ENCODE results near the gene SLC22A13. TPM values are rescaled to one million over a fixed set of nuclear protein-coding genes. Genes with fewer than 3 reads are reported as not detected.
"Not testable (repeated sequence)": the region's sequence is repeated elsewhere in the genome, so short reads cannot be mapped to it uniquely, and the experiment has no call there.

The SLC22A13 gene
- total RNA-seq, 4 donors from 2014 or later: 0.16 to 1.3 (median 0.69) TPM

DNA sequence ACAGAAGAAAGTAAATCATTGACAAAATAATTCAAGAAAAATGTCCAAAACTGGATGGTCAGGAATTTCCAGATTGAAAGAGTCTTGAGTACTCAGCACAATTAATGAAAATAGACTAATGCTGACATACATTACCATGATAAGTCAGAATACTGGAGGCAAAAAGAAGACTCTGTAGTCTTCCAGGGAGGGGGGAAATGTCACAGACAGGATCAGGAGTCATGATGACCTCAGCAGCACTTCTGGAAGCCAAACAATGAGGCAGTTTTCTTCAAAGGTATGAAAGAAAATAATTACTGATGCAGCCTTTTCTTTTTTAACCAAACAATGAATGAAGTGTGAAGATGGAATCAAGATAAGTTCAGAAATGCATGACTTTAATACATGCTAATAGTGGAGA is 30.1 kb upstream of the SLC22A13 start:
- H3K4me3 ChIP-seq: no peak overlapping the region
- H3K9me3 ChIP-seq: peaks cover 0 to 18% (median 0%) of the 10 kb centered on the region in 3 donors
- H3K27me3 ChIP-seq: no peaks in the 10 kb centered on the region
- ATAC-seq: no peak
- TF ChIP-seq POLR2A (IDR thresholded peaks at IDR 0.05): no peak
- TF ChIP-seq, protein P1, sequence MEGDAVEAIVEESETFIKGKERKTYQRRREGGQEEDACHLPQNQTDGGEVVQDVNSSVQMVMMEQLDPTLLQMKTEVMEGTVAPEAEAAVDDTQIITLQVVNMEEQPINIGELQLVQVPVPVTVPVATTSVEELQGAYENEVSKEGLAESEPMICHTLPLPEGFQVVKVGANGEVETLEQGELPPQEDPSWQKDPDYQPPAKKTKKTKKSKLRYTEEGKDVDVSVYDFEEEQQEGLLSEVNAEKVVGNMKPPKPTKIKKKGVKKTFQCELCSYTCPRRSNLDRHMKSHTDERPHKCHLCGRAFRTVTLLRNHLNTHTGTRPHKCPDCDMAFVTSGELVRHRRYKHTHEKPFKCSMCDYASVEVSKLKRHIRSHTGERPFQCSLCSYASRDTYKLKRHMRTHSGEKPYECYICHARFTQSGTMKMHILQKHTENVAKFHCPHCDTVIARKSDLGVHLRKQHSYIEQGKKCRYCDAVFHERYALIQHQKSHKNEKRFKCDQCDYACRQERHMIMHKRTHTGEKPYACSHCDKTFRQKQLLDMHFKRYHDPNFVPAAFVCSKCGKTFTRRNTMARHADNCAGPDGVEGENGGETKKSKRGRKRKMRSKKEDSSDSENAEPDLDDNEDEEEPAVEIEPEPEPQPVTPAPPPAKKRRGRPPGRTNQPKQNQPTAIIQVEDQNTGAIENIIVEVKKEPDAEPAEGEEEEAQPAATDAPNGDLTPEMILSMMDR (IDR thresholded peaks at IDR 0.05): no peak
- TF ChIP-seq POLR2AphosphoS5 (IDR thresholded peaks at IDR 0.05): no peak
- TF ChIP-seq EP300 (IDR thresholded peaks at IDR 0.05): no peak
- peaks cover 0 to 76% of the 10 kb centered on the region in 2 donors for H3K36me3 ChIP-seq
- no peaks in the 10 kb centered on the region for H3K4me1 ChIP-seq
- no peak overlapping the region for H3K27ac ChIP-seq

DNA sequence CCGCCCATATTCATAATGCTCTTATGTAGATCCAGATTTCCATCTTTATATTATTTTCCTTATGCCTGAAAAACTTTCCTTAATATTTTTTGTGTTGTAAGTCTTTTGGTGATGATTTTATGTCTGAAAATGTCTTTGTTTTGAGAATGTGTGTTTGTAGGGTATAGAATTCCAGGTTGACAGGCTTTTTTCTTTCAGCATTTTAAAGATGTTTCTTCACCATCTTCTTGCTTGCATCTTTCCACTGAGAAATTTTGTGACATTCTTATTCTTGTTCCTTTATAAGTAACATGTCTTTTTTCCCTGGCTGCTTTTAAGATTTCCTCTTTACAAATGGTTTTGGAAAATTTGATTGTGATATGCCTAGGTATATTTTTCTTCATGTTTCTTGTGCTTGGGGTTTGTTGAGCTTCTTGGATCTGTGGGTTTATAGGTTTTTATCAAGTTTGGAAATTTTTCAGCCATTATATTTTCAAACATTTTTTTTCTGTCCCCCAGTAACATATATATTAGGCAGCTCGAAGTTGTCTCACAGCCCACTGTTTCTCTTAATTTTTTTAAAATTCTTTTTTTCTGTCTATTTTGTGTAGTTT is 27.1 kb upstream of the SLC22A13 start:
- Histone ChIP-seq H3K4me3 (no peak overlapping the region), H3K36me3 (peaks cover 0 to 65% of the 10 kb centered on the region in 2 donors), H3K4me1 (no peaks in the 10 kb centered on the region), H3K27me3 (no peaks in the 10 kb centered on the region), H3K9me3 (peaks cover 0 to 18% (median 0%) of the 10 kb centered on the region in 3 donors), H3K27ac (no peak overlapping the region)
- no peak for TF ChIP-seq POLR2AphosphoS5 (IDR thresholded peaks at IDR 0.05)
- WGBS, 2 donors (ENCODE audit: low coverage in 1 of 2): 100% methylated on average over 2 of the region's 2 CpGs
- ATAC-seq: no peak

DNA sequence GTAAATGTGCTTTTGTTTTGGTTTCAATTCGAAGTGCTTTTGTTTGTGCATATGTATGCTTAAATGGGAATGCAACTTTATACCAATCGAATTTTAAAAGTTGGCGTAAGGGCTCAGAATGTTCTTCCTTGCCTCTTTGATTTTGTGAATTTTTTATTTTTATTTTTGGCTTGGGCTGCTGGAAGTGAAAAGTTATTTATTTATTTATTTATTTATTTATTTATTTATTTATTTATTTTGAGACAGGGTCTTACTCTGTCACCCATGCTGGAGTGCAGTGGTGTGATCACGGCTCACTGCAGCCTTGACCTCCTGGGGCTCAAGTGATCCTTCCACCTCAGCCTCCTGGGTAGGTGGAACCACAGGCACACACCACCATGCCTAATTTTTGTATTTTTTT is 22.8 kb upstream of the SLC22A13 start:
- not testable (repeated sequence) for H3K27ac ChIP-seq, H3K9me3 ChIP-seq, H3K27me3 ChIP-seq, H3K4me3 ChIP-seq, ATAC-seq
- H3K36me3 ChIP-seq: peaks cover 0 to 53% of the 10 kb centered on the region in 2 donors
- H3K4me1 ChIP-seq: peaks cover 0 to 12% (median 0%) of the 10 kb centered on the region in 3 donors
- WGBS, 2 donors (ENCODE audit: low coverage in 1 of 2): 98% methylated on average over 3 to 4 of the region's 4 CpGs

DNA sequence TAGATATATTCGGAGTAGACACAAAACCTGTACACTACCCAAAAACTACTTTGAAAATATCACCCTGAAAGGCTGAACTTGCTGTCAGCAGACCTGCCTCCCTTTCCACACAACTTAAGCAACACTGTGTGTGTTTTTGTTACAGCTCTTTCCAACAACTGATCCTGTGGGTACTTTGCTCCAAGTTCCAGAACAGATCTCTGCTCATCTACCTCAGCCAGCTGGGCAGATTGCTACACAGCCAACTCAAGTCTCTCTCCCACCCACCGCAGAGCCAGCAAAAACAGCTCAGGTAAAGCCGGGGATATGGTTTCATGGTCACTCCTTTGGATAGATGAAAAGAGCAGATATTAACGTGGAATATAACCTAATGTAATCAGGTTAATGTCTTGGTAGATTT is 19.7 kb upstream of the SLC22A13 start:
- no peak overlapping the region for H3K27ac ChIP-seq
- WGBS, 2 donors (ENCODE audit: low coverage in 1 of 2): 75 to 90% methylated on average over 4 of the region's 4 CpGs
- no peaks in the 10 kb centered on the region for H3K9me3 ChIP-seq
- H3K36me3 ChIP-seq: peaks cover 0 to 54% of the 10 kb centered on the region in 2 donors
- no peak overlapping the region for H3K4me3 ChIP-seq
- no peak for TF ChIP-seq EP300 (IDR thresholded peaks at IDR 0.05)
- no peak for TF ChIP-seq POLR2A (IDR thresholded peaks at IDR 0.05)
- TF ChIP-seq POLR2AphosphoS5 (IDR thresholded peaks at IDR 0.05): no peak
- TF ChIP-seq, protein P1 (IDR thresholded peaks at IDR 0.05): no peak
- no peak for ATAC-seq
- H3K27me3 ChIP-seq: no peaks in the 10 kb centered on the region
- H3K4me1 ChIP-seq: peaks cover 0 to 13% (median 0%) of the 10 kb centered on the region in 3 donors

DNA sequence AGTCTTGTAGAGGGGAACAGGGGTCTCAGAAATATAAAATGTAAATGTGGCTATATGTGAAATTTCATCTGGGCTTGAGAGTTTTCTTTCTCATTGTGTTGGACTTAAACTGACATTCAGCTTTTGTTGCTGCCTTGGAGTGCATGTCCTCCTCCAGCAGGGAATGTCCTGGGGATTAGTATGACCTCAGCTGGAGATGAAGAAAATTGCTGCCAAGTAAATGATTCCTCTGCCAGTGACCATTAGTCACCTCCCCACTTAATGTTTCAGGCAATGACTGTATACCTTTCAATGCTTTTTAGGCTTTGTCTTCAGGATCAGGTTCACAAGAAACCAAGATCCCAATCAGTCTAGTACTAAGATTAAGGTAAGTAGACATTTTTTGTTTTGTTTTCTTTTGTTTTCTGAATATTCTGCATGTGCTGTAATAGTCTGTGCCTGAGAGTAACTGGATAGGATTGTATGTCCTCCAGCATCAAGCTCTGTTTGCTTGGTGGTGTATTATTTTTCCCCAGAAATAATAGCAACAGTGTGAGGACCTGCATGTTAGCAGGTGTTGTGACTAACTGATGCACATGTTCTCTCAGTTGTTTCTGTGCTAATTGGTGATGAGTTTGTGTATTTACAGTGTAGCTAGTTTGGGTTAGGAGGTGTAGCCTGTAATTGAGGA is 18.1 kb upstream of the SLC22A13 start:
- TF ChIP-seq, protein P1 (IDR thresholded peaks at IDR 0.05): peak in 3 of 4 experiments; percentile 15 to 30 (median 26)
- no peak for TF ChIP-seq POLR2A (IDR thresholded peaks at IDR 0.05)
- TF ChIP-seq POLR2AphosphoS5 (IDR thresholded peaks at IDR 0.05): peak; percentile 64
- H3K36me3 ChIP-seq: peaks cover 0 to 70% of the 10 kb centered on the region in 2 donors
- H3K27me3 ChIP-seq: no peaks in the 10 kb centered on the region
- no peak overlapping the region for H3K27ac ChIP-seq
- ATAC-seq: peak; percentile 86
- H3K4me1 ChIP-seq: peaks cover 0 to 13% (median 0%) of the 10 kb centered on the region in 3 donors
- H3K4me3 ChIP-seq: no peak overlapping the region
- H3K9me3 ChIP-seq: no peaks in the 10 kb centered on the region

DNA sequence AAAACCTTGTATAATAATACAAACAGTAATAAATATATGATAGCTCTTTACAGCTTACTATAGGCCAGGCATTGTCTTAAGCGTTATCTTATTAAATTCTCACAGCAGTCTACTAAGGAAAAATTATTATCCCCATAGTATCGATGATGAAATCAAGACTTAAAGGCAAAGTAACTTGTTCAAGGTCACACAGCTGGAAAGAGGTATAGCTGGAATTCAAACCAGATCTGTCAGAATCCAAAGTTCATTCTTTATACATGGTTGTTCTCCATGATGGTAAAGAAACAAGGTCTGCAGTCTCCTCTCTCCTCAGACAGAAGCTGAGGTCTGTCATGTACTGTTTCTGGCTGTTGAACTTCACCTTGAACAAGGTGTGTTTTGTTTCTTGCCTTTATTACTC is 15.4 kb upstream of the SLC22A13 start:
- H3K27me3 ChIP-seq: no peaks in the 10 kb centered on the region

More for the DNA sequence above, 15.4 kb upstream of the SLC22A13 start:
- ATAC-seq: no peak
- Histone ChIP-seq H3K27ac (no peak overlapping the region), H3K9me3 (no peaks in the 10 kb centered on the region), H3K4me3 (no peak overlapping the region), H3K36me3 (peaks cover 0 to 89% of the 10 kb centered on the region in 2 donors), H3K4me1 (peaks cover 0 to 13% (median 0%) of the 10 kb centered on the region in 3 donors)
- no peak for TF ChIP-seq EP300 (IDR thresholded peaks at IDR 0.05)
- no peak for TF ChIP-seq POLR2A (IDR thresholded peaks at IDR 0.05)
- TF ChIP-seq POLR2AphosphoS5 (IDR thresholded peaks at IDR 0.05): no peak
- TF ChIP-seq, protein P1 (IDR thresholded peaks at IDR 0.05): no peak
- WGBS, 2 donors (ENCODE audit: low coverage in 1 of 2): 85 to 100% methylated on average over 2 of the region's 2 CpGs
